Hepatocyte (in vitro differentiated cells): ENCODE data around the gene PARD3B.

Experiments used
- EZH2 ChIP-seq: fragments of 200-600 bp; sonication (generic); IDR thresholded peaks from 2 replicates; pipeline ENCODE4 v1.6.1; 2016; ENCODE audit warnings: antibody characterized with exemption, mild to moderate bottlenecking, borderline replicate concordance
- TF ChIP-seq, protein P1 (sequence below): fragments of 200-600 bp; sonication (generic); IDR thresholded peaks from 2 replicates; pipeline ENCODE4 v1.5.1; 2016; ENCODE audit warnings: antibody characterized with exemption, mild to moderate bottlenecking; ENCODE audit not compliant: poor library complexity

DNA sequence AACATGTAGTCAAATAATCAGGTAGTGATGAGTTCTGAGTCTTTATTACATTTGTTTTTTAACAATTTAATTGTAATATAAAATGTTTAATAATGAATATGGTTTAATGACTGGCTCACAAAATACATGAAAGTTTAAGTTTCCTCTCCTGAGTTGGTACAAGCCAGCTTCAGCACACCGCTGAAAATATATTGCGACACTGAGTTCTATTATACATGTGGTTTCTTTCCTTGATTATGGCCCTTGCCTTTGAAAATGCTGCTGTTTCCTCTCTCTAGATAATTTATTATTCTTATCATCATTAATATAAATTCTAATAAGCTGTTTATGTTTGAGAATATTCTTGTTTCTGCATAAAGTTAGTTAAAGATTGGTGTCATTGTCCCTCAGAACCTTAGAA lies 249.3 kb downstream of the PARD3B start:
- TF ChIP-seq, protein P1, sequence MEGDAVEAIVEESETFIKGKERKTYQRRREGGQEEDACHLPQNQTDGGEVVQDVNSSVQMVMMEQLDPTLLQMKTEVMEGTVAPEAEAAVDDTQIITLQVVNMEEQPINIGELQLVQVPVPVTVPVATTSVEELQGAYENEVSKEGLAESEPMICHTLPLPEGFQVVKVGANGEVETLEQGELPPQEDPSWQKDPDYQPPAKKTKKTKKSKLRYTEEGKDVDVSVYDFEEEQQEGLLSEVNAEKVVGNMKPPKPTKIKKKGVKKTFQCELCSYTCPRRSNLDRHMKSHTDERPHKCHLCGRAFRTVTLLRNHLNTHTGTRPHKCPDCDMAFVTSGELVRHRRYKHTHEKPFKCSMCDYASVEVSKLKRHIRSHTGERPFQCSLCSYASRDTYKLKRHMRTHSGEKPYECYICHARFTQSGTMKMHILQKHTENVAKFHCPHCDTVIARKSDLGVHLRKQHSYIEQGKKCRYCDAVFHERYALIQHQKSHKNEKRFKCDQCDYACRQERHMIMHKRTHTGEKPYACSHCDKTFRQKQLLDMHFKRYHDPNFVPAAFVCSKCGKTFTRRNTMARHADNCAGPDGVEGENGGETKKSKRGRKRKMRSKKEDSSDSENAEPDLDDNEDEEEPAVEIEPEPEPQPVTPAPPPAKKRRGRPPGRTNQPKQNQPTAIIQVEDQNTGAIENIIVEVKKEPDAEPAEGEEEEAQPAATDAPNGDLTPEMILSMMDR: no peak
- TF ChIP-seq EZH2: no peak
